ENCODE measurements around the gene RNF5.
"Not testable (repeated sequence)": the region's sequence is repeated elsewhere in the genome, so short reads cannot be mapped to it uniquely, and the experiment has no call there.

GRCh38 chr6:32185681-32186131, 7.5 kb downstream of the RNF5 start:
- not testable (repeated sequence) for TF ChIP-seq CTCF (IDR thresholded peaks at IDR 0.05; ENCODE audit: low read depth, low read length, poor library complexity, severe bottlenecking); EZH2phosphoT487 (IDR thresholded peaks at IDR 0.05; ENCODE audit: borderline replicate concordance, low read length)
